ENCODE data around the gene TLR10.
"Not testable (repeated sequence)": the region's sequence is repeated elsewhere in the genome, so short reads cannot be mapped to it uniquely, and the experiment has no call there.

Gene TLR10

DNA sequence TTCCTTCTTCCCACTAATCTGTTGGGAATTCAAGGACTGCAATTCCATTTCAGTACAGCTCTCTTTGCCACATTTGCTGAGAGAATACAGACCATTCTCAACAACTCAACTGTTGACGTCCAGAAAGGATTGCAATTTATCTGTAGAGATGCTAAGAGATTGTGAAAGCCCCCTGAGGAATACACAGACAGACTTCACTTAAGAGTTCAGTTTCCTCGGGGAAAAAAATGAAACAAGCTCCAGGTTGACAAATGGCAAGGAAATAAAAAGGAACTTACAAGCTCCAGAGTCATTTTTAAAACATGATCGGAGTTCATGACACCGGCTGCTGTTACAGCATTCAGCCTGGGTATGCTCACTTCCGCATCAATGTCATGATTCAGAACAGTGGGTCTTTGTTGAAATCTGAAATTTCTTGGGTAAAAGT is 13.8 kb downstream of the TLR10 start:
- in situ Hi-C loops (cut with MboI; ENCODE audit: low pct_unique_long_range_greater_than_20kb, low sequenced_read_pairs, unreplicated experiment): loop anchor here (10.0 kb wide), 1 partner anchor 86 kb away; the partner anchor contains the start of gene TLR6
- TF ChIP-seq, protein P1, sequence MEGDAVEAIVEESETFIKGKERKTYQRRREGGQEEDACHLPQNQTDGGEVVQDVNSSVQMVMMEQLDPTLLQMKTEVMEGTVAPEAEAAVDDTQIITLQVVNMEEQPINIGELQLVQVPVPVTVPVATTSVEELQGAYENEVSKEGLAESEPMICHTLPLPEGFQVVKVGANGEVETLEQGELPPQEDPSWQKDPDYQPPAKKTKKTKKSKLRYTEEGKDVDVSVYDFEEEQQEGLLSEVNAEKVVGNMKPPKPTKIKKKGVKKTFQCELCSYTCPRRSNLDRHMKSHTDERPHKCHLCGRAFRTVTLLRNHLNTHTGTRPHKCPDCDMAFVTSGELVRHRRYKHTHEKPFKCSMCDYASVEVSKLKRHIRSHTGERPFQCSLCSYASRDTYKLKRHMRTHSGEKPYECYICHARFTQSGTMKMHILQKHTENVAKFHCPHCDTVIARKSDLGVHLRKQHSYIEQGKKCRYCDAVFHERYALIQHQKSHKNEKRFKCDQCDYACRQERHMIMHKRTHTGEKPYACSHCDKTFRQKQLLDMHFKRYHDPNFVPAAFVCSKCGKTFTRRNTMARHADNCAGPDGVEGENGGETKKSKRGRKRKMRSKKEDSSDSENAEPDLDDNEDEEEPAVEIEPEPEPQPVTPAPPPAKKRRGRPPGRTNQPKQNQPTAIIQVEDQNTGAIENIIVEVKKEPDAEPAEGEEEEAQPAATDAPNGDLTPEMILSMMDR (IDR thresholded peaks at IDR 0.05; ENCODE audit: extremely low read depth, insufficient read depth, missing control alignments): no peak
- no peak for DNase-seq (ENCODE audit: low spot score)

DNA sequence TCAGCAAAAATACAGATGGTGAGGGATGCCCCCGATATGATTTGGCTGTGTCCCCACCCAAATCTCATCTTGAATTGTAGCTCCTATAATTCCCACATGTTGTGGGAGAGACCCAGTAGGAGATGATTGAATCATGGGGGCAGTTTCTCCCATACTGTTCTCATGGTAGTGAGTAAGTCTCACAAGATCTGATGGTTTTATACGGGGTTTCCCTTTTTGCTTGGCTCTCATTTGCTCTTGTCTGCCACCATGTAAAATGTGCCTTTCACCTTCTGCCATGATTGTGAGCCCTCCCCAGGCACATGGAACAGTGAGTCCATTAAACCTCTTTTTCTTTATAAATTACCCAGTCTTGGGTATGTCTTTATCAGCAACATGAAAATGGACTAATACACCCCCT is 15.8 kb downstream of the TLR10 start:
- in situ Hi-C loops (cut with MboI; ENCODE audit: low pct_unique_long_range_greater_than_20kb, low sequenced_read_pairs, unreplicated experiment): loop anchor here (10.0 kb wide), 1 partner anchor 88 kb away; the partner anchor contains the start of gene TLR6
- DNase-seq (ENCODE audit: low spot score): not testable (repeated sequence)

DNA sequence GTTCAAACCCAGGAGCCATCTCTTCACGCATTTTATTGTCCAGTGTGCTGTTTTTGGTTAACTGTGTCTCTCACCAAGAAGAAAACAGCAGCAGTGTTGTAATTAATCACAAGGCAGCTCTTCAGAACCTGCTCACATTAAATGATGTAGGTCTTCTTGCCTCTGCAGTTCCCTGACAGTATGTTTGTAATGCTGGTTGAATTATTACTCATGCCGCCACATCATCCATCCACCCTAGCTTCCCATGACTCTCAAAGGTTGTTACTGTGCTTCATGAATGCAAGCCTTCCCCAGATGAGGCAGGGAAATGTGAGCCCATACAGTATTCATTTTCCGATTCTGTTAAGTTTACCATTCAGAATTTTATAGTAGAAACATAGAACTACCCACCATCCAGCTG is 17.4 kb downstream of the TLR10 start:
- TF ChIP-seq, protein P1 (IDR thresholded peaks at IDR 0.05; ENCODE audit: extremely low read depth, insufficient read depth, missing control alignments): no peak
- DNase-seq (ENCODE audit: low spot score): no peak
- in situ Hi-C loops (cut with MboI; ENCODE audit: low pct_unique_long_range_greater_than_20kb, low sequenced_read_pairs, unreplicated experiment): loop anchor here (10.0 kb wide), 1 partner anchor 89 kb away; the partner anchor contains the start of gene TLR6

DNA sequence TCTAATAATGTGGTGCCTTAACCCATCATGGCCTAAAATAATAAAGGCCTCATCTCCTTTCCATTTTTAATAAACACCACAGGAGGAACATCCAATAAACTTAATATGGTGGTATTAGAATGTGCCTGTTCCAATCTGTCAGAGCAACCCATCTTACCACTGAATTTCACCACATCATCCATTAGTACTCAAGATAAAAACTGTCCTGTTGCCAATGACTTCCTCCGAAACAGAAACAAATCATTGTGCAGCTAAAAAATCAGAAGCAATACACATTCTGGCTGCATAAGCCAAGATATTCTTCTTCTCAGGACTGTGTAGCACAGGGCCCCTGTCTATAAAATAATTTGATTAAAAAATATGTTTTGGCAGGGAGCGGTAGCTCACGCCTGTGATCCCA is 18.5 kb downstream of the TLR10 start:
- in situ Hi-C loops (cut with MboI; ENCODE audit: low pct_unique_long_range_greater_than_20kb, low sequenced_read_pairs, unreplicated experiment): loop anchor here (10.0 kb wide), 1 partner anchor 91 kb away; the partner anchor contains the start of gene TLR6

DNA sequence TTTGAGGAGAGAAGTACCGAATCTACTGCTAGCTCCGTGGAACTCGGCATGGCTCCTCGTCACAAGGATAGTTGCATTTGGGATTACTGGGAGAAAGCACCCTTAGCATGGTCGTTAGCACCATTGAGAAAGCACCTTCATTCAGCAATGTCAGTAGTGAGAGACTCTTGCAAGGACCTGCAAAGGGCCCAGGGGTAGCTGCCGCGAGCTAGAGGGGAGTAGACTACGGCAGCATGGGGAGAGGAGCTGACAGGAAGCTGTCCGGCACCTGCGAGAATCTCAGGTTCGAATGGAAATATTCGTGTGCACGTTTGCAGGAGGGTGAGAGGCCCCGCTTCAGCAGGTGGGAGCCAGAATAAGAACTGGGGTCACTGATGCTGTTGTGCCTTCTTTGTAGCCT is 20.2 kb downstream of the TLR10 start:
- DNase-seq (ENCODE audit: low spot score): peak; percentile 39
- in situ Hi-C loops (cut with MboI; ENCODE audit: low pct_unique_long_range_greater_than_20kb, low sequenced_read_pairs, unreplicated experiment): loop anchor here (10.0 kb wide), 1 partner anchor 92 kb away; the partner anchor contains the start of gene TLR6
- TF ChIP-seq, protein P1 (IDR thresholded peaks at IDR 0.05; ENCODE audit: extremely low read depth, insufficient read depth, missing control alignments): no peak

More for the DNA sequence above, 18.5 kb downstream of the TLR10 start:
- no peak for DNase-seq (ENCODE audit: low spot score)
- TF ChIP-seq, protein P1 (IDR thresholded peaks at IDR 0.05; ENCODE audit: extremely low read depth, insufficient read depth, missing control alignments): no peak

DNA sequence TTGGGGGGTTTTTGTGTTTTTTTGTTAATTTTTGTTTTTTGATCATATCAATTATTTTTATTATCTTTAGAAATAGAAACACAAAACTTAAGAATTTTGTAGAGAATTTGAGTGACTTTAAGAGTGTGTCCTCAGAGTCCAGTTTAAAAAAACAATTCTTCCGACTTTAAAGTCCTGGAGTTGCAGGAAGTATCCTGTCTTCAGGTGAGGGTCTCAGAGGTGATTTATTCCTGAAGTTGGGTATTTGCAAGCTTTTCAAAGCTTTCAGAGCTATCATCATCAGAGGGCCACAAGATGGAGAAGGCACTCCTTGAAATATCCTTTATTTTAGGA is 23.0 kb downstream of the TLR10 start:
- in situ Hi-C loops (cut with MboI; ENCODE audit: low pct_unique_long_range_greater_than_20kb, low sequenced_read_pairs, unreplicated experiment): loop anchor here (10.0 kb wide), 2 partner anchors 95 to 365 kb away; partner anchors contain the start of gene TLR6
- TF ChIP-seq, protein P1 (IDR thresholded peaks at IDR 0.05; ENCODE audit: extremely low read depth, insufficient read depth, missing control alignments): no peak
- no peak for DNase-seq (ENCODE audit: low spot score)

DNA sequence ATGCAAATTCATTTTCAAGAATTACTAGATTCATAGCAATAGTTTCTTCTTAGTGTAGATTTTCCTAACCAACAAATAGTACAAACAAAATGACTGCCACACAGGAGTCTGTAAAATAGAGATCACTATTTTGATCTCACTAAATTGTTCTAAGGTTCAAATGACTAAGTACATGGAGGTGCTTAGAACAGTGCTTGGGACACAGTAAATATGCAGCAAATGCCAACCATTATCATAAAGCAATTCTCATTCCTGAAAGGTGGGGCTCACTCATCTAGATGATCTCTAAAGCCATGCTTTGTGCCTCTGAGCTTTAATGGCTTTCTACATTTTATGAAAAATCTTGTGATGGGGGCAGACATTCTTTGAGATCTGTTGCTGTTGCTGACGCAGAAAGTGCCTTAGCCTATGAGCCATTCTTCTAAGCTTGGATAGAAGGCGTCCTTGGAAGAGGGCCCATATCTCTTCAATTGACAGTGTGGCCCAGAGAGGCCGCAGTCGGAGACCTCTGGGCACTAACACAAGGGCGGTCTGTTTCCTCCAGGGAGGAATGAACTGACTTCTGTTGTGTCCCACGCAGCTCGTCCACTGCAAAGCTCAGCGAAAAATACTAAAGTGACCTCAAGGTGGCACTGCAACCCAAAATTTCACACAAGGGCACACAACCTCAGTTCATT is 23.5 kb downstream of the TLR10 start:
- DNase-seq (ENCODE audit: low spot score): peak; percentile 34
- TF ChIP-seq, protein P1 (IDR thresholded peaks at IDR 0.05; ENCODE audit: extremely low read depth, insufficient read depth, missing control alignments): peak; percentile 68
- in situ Hi-C loops (cut with MboI; ENCODE audit: low pct_unique_long_range_greater_than_20kb, low sequenced_read_pairs, unreplicated experiment): loop anchor here (10.0 kb wide), 1 partner anchor 366 kb away; no protein-coding TSS in a partner anchor
